GM18502 (cell line): ENCODE measurements around the gene GALNT7.
"Not testable (repeated sequence)": the region's sequence is repeated elsewhere in the genome, so short reads cannot be mapped to it uniquely, and the experiment has no call there.

ENCODE experiments used
- ATAC-seq: cut with Tn5 transposase; IDR thresholded peaks from one replicate; pipeline ENCODE4 v1.9.1; 2021; ENCODE audit warnings: mild to moderate bottlenecking; ENCODE audit not compliant: unreplicated experiment, poor library complexity

Gene GALNT7

GRCh38 chr4:173165706-173166105 is 2.9 kb upstream of the GALNT7 start:
- ATAC-seq, result no peak

- ATAC-seq, result no peak
These were observed 2.1 kb upstream of the GALNT7 start for GRCh38 chr4:173166491-173166890.

- peak; percentile 22 for ATAC-seq
These were observed 734 bp upstream of the GALNT7 start for GRCh38 chr4:173167758-173168395.

GRCh38 chr4:173169178-173169427 is 492 bp downstream of the GALNT7 start:
- no peak for ATAC-seq

GRCh38 chr4:173169428-173170181 is 994 bp downstream of the GALNT7 start:
- peak; percentile 67 for ATAC-seq

- no peak for ATAC-seq
These were observed 1.7 kb downstream of the GALNT7 start for GRCh38 chr4:173170182-173170778.

- no peak for ATAC-seq
These were observed 2.5 kb downstream of the GALNT7 start for GRCh38 chr4:173171098-173171497.

- ATAC-seq, result no peak
These were observed 3.4 kb downstream of the GALNT7 start for GRCh38 chr4:173171987-173172386.

- ATAC-seq, result no peak
These were observed 5.6 kb downstream of the GALNT7 start for GRCh38 chr4:173174184-173174583.

- ATAC-seq, result no peak
These were observed 6.0 kb downstream of the GALNT7 start for GRCh38 chr4:173174594-173175012.

- ATAC-seq, result no peak
These were observed 7.4 kb downstream of the GALNT7 start for GRCh38 chr4:173176010-173176409.

GRCh38 chr4:173177232-173177631 is 8.6 kb downstream of the GALNT7 start:
- ATAC-seq, result no peak

GRCh38 chr4:173178144-173178543 is 9.5 kb downstream of the GALNT7 start:
- no peak for ATAC-seq

GRCh38 chr4:173181848-173182247 is 13.2 kb downstream of the GALNT7 start:
- ATAC-seq, result no peak

- no peak for ATAC-seq
These were observed 13.8 kb downstream of the GALNT7 start for GRCh38 chr4:173182403-173182802.

GRCh38 chr4:173183659-173184247 is 15.1 kb downstream of the GALNT7 start:
- not testable (repeated sequence) for ATAC-seq

- peak; percentile 52 for ATAC-seq
These were observed 17.4 kb downstream of the GALNT7 start for GRCh38 chr4:173185847-173186510.

- no peak for ATAC-seq
These were observed 19.1 kb downstream of the GALNT7 start for GRCh38 chr4:173187732-173188131.

GRCh38 chr4:173188648-173189047 is 20.0 kb downstream of the GALNT7 start:
- ATAC-seq, result no peak

- ATAC-seq, result no peak
These were observed 20.6 kb downstream of the GALNT7 start for GRCh38 chr4:173189117-173189693.
